Lower leg skin (tissue), 3 donors: Measurements from ENCODE around the gene CERK.

Experiments used
- CTCF ChIP-seq, 3 donors: fragments of 450-650 bp; IDR thresholded peaks; one replicate each; pipeline ENCODE4 v1.5.1; 2016; ENCODE audit warnings: antibody characterized with exemption in 3 of 3, mild to moderate bottlenecking in 3 of 3, moderate library complexity in 2 of 3
- POLR2A ChIP-seq, 2 donors: fragments of 450-650 bp; IDR thresholded peaks; one replicate each; pipeline ENCODE4 v1.6.1; 2016 to 2017; ENCODE audit warnings: antibody characterized with exemption in 2 of 2, mild to moderate bottlenecking in 1 of 2, moderate library complexity in 1 of 2

GRCh38 chr22:46737105-46737975, 712 bp downstream of the CERK start:
- no peak for TF ChIP-seq CTCF (IDR thresholded peaks at IDR 0.05)
- TF ChIP-seq POLR2A (IDR thresholded peaks at IDR 0.05) = no peak
